Measurements from ENCODE around the gene HK2. TPM values are rescaled to one million over a fixed set of nuclear protein-coding genes. Genes with fewer than 3 reads are reported as not detected.

Gene HK2
- total RNA-seq, 1 donor from 2014 or later = 3.8 TPM

DNA sequence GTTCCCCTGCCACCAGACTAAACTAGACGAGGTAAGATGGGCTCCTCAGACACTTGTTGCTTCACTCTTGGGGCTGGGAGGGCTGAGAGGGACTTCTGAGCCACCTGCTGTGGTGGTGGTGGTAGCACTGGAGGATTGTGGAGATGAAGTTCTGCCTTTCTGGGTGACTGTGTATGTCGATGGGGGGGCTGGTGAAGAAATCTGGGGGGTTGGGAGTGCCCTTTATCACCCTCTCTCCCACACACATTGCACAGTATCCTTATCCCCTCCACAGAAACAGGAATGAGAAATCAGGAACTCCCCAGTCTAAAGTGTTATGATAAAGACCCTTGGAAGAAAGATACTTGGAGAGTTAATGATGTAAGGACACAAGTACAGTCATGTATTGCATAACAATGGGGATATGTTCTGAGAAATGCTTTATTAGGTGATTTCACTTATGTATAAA is 38.5 kb downstream of the HK2 start:
- DNase-seq (no peak), ATAC-seq (no peak)
- intact Hi-C loops (cut with micrococcal nuclease) = no loop called here

DNA sequence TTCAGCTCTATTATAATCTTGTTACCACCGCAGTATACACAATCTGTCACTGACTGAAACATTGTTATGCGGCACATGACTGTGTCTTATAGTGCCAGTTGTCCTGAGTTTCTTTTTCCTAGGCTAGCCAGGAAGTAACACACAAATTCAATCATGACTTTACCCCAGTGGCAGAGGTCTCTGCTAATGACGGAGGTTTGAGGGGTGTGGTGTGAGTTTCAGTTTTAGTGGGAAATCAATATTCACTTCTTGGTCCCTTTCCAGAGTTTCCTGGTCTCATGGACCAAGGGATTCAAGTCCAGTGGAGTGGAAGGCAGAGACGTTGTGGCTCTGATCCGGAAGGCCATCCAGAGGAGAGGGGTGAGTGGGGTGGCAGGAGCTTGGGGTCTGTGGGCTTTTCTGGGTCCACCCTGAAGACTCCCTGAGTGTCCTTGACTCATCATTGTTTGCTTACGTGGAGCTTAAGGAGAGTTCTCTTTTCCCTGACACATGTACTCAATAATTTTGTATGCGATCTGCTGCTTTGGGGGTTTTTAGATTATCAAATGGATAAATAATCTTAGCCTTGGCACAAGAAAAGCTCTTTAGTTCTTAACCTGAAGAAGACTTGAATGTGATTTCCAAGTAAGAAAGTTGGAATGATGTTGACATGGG is 39.2 kb downstream of the HK2 start:
- intact Hi-C loops (cut with micrococcal nuclease) = no loop called here
- no peak for DNase-seq
- no peak for ATAC-seq

- no peak for DNase-seq
- no peak for ATAC-seq
- intact Hi-C loops (cut with micrococcal nuclease) = no loop called here
These were observed 40.0 kb downstream of the HK2 start for GRCh38 chr2:74873678-74874640.

GRCh38 chr2:74876081-74876886 is 42.4 kb downstream of the HK2 start:
- DNase-seq = no peak
- peak; percentile 83 for ATAC-seq
- intact Hi-C loops (cut with micrococcal nuclease) = loop anchor here (2.0 kb wide), 1 partner anchor 161 kb away; no protein-coding TSS in a partner anchor

GRCh38 chr2:74877376-74877775 is 43.4 kb downstream of the HK2 start:
- intact Hi-C loops (cut with micrococcal nuclease) = loop anchor here (2.0 kb wide), 1 partner anchor 163 kb away; no protein-coding TSS in a partner anchor
- ATAC-seq = no peak
- no peak for DNase-seq

DNA sequence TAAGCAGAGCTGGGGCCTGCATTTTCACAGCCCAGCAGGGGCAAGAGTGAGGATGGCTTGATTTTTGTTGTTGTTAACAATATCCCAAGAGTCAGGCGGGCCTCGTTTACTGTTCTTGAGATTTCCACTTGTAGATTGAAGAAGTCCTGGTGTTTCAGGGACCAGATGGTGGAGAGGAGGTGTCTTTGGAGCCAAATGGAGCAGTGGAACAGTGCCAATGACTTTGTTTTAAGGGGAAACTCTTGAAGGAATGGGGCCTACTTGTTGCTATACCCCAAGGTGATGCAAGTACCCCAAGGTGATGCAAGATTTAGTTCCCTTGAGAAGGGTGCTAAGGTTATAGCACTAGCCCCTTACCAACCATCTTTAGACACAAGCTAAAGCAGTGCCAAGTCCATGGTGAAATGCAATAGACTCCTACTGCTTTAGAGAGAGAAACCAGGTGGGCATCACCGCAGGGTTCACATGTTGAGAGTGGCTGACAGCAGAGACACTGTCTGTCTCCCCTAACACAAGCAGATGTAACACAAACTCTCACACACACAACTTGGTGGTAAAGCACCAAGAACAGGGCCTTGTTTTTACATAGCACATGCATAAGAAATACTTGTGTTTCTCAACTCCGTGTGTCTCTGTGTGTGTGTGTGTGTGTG is 44.0 kb downstream of the HK2 start:
- DNase-seq (no peak), ATAC-seq (no peak)
- intact Hi-C loops (cut with micrococcal nuclease) = loop anchor here (2.0 kb wide), 1 partner anchor 163 kb away; no protein-coding TSS in a partner anchor

GRCh38 chr2:74878551-74878950 is 44.6 kb downstream of the HK2 start:
- ATAC-seq (no peak), DNase-seq (no peak)
- intact Hi-C loops (cut with micrococcal nuclease) = no loop called here

DNA sequence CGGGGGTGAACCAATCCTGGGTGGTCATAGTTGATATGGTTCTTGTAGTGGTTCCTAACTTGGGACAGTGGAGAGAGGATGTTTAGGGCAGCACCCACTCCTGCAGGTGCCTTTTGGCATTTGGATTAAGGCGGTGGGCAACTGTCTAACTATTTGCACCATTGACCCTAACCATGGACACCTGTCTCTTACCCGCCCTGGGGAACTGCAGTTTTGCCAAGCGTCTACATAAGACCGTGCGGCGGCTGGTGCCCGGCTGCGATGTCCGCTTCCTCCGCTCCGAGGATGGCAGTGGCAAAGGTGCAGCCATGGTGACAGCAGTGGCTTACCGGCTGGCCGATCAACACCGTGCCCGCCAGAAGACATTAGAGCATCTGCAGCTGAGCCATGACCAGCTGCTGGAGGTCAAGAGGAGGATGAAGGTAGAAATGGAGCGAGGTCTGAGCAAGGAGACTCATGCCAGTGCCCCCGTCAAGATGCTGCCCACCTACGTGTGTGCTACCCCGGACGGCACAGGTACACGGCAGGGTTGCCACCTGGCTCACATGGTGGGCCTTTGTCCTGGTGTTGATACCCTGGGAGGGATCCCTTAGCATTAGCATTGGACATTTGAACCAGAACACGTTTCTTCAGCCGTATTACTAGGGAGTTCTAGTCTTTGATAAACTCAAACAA is 46.3 kb downstream of the HK2 start:
- DNase-seq = no peak
- ATAC-seq = no peak
- intact Hi-C loops (cut with micrococcal nuclease) = no loop called here

DNA sequence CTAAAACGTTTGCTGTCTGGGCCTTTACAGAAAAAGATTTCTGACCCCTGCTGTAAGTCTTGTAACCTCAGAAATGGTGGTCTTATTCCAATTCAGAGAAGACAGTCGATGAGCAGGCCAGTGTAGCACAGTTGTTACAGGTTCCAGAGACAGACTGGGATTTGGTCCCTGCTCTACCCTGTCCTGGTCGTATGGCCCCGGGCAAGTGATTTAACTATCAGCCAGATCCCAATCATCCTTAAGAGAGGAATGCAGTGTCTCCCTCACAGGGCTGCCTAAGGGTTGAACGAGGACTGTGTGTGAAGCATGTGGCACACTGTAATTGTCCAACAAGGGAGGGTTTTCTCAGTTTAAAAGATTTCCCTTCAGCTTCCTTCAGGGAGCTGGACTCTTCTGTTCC is 47.2 kb downstream of the HK2 start:
- ATAC-seq = no peak
- intact Hi-C loops (cut with micrococcal nuclease) = no loop called here
- DNase-seq = no peak

- DNase-seq (no peak), ATAC-seq (no peak)
- intact Hi-C loops (cut with micrococcal nuclease) = no loop called here
These were observed 47.8 kb downstream of the HK2 start for GRCh38 chr2:74881626-74882298.

DNA sequence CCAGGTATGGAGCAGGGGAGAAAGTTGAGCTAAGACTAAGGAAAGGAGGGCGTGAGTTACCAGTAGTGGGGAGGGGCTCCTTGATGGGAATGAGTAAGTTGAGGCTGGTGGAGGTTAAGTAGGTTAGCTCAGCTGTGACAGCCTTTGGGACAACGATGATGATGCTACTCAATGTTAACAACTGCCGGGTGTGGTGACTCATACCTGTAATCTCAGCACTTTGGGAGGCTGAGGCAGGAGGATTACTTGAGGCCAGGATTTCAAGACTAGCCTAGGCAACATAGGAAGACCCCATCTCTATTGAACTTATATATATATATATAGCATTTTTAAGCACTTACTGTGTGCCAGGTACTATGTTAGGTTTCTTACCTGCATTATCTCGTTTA is 48.4 kb downstream of the HK2 start:
- intact Hi-C loops (cut with micrococcal nuclease) = no loop called here
- DNase-seq = no peak
- ATAC-seq = no peak

- no peak for DNase-seq
- no peak for ATAC-seq
- intact Hi-C loops (cut with micrococcal nuclease) = no loop called here
These were observed 49.1 kb downstream of the HK2 start for GRCh38 chr2:74883011-74883410.

- DNase-seq = no peak
- ATAC-seq = no peak
- intact Hi-C loops (cut with micrococcal nuclease) = no loop called here
These were observed 50.3 kb downstream of the HK2 start for GRCh38 chr2:74884118-74884762.

- intact Hi-C loops (cut with micrococcal nuclease) = no loop called here
- no peak for DNase-seq
- ATAC-seq = no peak
These were observed 50.9 kb downstream of the HK2 start for GRCh38 chr2:74884866-74885265.

- no peak for DNase-seq
- ATAC-seq = no peak
- intact Hi-C loops (cut with micrococcal nuclease) = no loop called here
These were observed 52.3 kb downstream of the HK2 start for GRCh38 chr2:74886251-74886650.

DNA sequence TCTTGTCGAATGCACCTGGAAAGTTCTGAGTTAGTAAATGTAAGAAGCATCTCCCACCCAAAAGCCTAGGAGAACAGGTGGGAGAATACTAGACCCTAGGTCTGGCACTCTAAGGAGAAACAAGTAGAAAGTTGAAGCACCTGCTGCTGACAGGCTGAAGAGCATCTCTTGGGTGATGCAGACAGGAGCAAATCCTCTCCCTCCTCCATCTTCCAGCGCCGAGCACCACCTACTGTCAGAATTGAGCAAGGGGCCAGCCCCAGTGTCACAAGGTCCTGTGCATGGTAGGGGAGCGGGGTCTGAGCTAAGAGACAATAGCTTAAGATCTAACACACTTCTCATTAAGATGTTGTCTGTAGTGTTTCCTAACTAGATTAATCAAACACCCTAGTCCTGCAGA is 52.9 kb downstream of the HK2 start:
- DNase-seq (no peak), ATAC-seq (no peak)
- intact Hi-C loops (cut with micrococcal nuclease) = no loop called here

- no peak for ATAC-seq
These were observed 53.6 kb downstream of the HK2 start for GRCh38 chr2:74887445-74887951.

More at GRCh38 chr2:74887445-74887951, 53.6 kb downstream of the HK2 start:
- no peak for DNase-seq
- intact Hi-C loops (cut with micrococcal nuclease) = no loop called here
